Fibroblast of skin of right quadriceps (primary cell): Measurements from ENCODE around the gene KCNIP1.
A peak's percentile ranks its signal among the peaks of the same experiment; 100 is the strongest.

ENCODE experiments used
- DNase-seq: peaks from one replicate; pipeline ENCODE4 v3.0.0-alpha.2; 2013

KCNIP1 gene

GRCh38 chr5:170509348-170509660, 5.5 kb downstream of the KCNIP1 start:
- no peak for DNase-seq

GRCh38 chr5:170510126-170510525, 6.3 kb downstream of the KCNIP1 start:
- no peak for DNase-seq

DNA sequence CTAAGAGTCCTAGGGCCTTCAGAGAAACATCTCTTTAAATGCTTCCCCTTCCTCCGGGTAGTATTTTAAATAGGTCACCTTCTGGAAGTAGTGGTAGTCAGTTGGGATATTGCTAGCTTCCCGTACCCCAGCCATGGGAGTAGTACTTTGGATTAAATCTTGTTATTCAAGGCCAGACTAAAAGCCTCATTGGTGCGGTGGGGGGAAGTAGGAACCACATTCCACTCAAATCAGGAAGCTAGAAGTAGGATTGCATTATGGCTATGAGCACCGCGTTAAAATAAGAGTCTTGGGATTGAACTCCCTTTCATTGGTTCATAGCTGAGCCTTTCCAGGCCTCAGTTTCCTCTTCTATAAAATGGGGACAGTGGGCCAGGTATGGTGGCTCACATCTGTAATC, 6.7 kb downstream of the KCNIP1 start:
- DNase-seq = no peak

DNA sequence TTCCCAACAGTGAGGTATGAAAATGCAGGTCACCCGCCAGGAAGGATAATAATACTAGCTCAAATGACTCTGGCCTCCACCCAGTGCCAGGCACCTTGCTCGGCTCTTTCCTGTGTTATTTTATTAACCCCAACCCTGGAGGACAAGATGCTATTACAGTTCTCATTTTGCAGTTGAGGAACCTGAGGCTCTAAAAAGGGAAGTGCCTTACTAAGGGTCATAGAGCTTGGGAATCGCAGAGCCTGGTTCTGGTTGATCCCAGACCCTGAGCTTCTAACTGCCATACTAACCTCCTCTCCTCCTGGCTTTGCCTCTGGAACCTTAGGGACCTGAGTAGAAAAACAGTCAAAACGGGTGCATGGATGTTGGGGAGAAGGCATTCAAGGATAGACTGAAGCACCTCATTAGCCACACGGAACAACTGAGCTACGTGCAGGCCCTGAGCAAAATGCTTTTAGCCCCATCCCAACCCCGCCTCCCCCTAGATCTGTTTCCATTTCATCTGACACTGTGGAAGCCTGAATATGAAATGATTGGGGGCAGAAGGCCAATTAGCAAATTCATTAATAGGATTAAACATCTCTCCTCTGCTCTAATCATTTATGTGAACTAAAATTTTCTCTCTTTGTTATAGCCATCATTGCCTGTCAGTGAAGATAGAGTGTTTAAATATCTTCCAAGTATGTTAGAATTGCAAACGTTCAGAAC, 7.9 kb downstream of the KCNIP1 start:
- no peak for DNase-seq

- no peak for DNase-seq
These were observed 10.2 kb downstream of the KCNIP1 start for GRCh38 chr5:170513856-170514525.

DNA sequence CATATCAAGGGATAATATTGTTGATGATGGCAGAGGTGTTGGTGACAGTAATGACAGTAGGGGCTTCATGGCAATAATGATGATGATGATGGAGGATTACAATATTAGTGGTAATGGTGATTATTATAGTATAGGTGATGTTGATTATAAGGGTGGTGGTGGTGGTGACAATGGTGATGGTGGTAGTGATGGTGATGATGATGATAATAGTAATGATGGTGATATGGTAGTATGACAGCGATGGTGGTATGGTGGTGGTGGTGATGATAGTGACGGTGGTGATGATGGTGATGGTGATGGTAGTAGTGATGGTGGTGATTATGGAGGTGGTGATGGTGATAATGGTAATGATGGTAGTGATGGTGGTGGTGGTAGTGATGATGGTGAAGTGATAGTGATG, 13.6 kb downstream of the KCNIP1 start:
- DNase-seq = no peak

GRCh38 chr5:170518277-170518676, 14.5 kb downstream of the KCNIP1 start:
- no peak for DNase-seq

- DNase-seq = no peak
These were observed 15.7 kb downstream of the KCNIP1 start for GRCh38 chr5:170519549-170519948.

GRCh38 chr5:170520372-170520771, 16.6 kb downstream of the KCNIP1 start:
- peak; percentile 21 for DNase-seq

GRCh38 chr5:170522211-170523141, 18.7 kb downstream of the KCNIP1 start:
- peak; percentile 58 for DNase-seq

- DNase-seq = no peak
These were observed 19.3 kb downstream of the KCNIP1 start for GRCh38 chr5:170523142-170523551.

- DNase-seq = no peak
These were observed 20.0 kb downstream of the KCNIP1 start for GRCh38 chr5:170523830-170524229.

GRCh38 chr5:170524576-170524975, 20.8 kb downstream of the KCNIP1 start:
- DNase-seq = no peak

- DNase-seq = no peak
These were observed 21.8 kb downstream of the KCNIP1 start for GRCh38 chr5:170525470-170526211.

DNA sequence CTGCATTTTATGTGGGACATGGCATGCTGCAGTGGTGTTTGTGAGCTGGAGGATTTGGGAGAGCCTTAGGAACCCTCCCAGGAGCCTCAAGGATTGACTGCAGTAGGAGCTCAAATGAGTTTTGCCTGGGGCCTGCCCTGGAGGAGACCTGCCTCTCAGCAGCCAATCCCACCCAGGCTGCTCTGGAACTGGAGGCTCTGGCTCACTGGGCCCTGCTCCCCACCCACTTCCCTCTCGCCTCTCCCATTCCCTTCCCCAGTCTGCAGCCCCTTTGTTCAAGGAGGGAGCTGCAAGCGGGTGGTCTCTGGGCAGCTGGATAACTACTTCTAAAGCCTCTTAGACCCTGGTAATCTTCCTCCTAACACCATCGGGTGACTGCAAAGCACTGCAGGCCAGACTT, 24.2 kb downstream of the KCNIP1 start:
- no peak for DNase-seq

DNA sequence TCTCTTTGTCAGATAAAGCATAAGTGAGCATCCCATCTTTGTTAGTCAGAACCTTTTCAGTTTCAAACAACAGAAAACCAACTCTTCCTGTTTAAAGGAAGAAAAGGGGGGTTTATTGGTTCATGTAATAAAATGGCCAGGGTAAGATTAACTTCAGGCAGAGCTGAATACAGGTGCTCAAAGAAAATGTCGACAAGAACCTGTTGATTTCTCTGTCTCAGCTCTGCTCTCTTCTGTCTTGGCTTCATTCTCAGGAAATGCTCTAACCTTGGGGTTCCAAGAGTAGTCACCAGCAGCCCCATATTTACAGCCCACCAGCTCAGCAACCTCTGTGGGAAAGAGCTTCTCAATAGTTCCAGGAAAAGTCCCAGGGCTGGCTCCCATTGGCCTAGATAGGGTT, 25.2 kb downstream of the KCNIP1 start:
- no peak for DNase-seq

DNA sequence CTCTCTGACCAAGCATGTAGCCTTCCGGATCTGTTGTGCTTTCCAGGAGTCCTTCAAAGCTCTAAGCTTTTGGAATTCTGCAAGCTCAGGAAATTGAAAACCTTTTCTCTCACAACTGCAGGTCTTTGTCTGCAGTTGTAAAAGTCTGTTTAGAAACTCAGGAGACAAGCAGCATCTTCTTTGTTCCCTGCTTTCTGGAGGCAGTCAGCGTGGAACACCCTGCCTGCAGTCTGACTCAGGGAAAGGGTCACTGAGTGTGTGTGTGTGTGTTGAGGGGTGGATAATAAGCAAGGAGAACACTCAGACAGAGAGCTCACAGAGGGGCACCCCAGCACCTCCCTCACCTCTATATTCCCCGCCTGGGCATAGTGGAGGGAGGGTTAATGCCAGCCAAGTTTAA, 29.1 kb downstream of the KCNIP1 start:
- DNase-seq = no peak

- no peak for DNase-seq
These were observed 29.6 kb downstream of the KCNIP1 start for GRCh38 chr5:170533383-170533782.

DNA sequence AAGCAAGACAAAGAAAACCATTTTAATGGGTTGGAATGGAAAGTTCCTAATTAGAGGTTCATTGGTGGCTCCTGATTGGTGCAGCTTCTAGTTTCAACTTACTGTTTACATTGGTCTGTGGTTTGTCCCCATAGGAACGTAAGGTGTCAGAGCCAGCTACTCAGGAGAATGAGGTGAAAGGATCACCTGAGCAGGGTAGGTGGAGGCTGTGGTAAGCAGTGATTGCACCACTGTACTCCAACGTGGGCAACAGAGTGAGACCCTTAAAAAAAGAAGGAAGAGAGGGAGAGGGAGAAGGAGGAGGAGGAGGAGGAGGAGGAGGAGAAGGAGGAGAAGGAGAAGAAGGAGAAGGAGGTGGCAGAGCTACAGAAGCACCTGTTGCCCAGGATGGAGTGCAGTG, 30.4 kb downstream of the KCNIP1 start:
- no peak for DNase-seq

- no peak for DNase-seq
These were observed 31.1 kb downstream of the KCNIP1 start for GRCh38 chr5:170534941-170535340.

GRCh38 chr5:170536525-170536924, 32.7 kb downstream of the KCNIP1 start:
- no peak for DNase-seq

GRCh38 chr5:170537451-170538095, 33.8 kb downstream of the KCNIP1 start:
- no peak for DNase-seq

DNA sequence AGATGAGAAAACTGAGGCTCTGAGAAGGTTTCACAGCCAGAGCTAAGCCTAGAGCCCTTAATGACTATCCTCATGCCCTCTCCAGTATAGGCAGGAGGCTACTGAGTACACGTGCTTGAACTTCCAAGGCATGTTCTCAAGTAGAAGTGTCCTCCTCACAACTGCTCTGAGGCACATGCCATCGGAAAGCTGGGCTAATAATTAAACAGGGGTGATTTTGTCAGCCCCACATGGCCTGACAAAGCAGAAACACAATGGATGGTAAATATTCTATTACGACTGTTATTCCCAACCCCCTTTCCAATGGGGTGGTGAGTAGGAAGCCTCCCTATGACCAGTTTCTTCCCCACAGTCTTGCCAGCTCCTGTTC, 34.3 kb downstream of the KCNIP1 start:
- no peak for DNase-seq
